ENCODE results near the gene DPY19L1.
"Not testable (repeated sequence)": the region's sequence is repeated elsewhere in the genome, so short reads cannot be mapped to it uniquely, and the experiment has no call there.

DNA sequence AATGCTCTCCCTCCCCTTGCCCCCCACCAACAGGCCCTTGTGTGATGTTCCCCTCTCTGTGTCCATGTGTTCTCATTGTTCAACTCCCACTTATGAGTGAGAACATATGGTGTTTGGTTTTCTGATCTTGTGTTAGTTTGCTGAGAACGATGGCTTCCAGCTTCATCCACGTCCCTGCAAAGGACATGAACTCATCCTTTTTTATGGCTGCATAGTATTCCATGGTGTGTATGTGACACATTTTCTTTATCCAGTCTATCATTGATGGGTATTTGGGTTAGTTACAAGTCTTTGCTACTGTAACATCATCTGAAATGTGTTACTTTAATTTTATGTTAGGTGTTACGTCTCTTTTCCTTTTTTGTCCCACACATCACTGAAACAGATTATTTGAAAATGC lies 42.2 kb upstream of the DPY19L1 start:
- TF ChIP-seq, protein P1, sequence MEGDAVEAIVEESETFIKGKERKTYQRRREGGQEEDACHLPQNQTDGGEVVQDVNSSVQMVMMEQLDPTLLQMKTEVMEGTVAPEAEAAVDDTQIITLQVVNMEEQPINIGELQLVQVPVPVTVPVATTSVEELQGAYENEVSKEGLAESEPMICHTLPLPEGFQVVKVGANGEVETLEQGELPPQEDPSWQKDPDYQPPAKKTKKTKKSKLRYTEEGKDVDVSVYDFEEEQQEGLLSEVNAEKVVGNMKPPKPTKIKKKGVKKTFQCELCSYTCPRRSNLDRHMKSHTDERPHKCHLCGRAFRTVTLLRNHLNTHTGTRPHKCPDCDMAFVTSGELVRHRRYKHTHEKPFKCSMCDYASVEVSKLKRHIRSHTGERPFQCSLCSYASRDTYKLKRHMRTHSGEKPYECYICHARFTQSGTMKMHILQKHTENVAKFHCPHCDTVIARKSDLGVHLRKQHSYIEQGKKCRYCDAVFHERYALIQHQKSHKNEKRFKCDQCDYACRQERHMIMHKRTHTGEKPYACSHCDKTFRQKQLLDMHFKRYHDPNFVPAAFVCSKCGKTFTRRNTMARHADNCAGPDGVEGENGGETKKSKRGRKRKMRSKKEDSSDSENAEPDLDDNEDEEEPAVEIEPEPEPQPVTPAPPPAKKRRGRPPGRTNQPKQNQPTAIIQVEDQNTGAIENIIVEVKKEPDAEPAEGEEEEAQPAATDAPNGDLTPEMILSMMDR (IDR thresholded peaks at IDR 0.05): not testable (repeated sequence)
- TF ChIP-seq POLR2A (IDR thresholded peaks at IDR 0.05): not testable (repeated sequence)
